Spleen (tissue), 13 donors: Measurements from ENCODE around the gene NUP43. TPM values are rescaled to one million over a fixed set of nuclear protein-coding genes. Genes with fewer than 3 reads are reported as not detected.
A peak's percentile ranks its signal among the peaks of the same experiment; 100 is the strongest.

Experiments
- DNase-seq: peaks from one replicate; pipeline ENCODE4 v3.0.0-alpha.2; 2020
- H3K27ac ChIP-seq, 8 donors: fragments of 200-600 bp; sonication (generic) in 7 of 8; 1 replicate in 4 of 8; 2 replicates in 4 of 8; pipeline versions ENCODE4 v1.5.0 to v1.8.0; 2016 to 2021; ENCODE audit warnings: inconsistent platforms in 4 of 8, mild to moderate bottlenecking in 4 of 8, moderate library complexity in 1 of 8
- H3K27me3 ChIP-seq, 7 donors: fragments of 200-600 bp; sonication (generic) in 6 of 7; replicated peaks in 1 of 7; 1 replicate in 4 of 7; 2 replicates in 3 of 7; pipeline versions ENCODE4 v1.5.0 to v1.8.0; 2016 to 2021; ENCODE audit warnings: inconsistent platforms in 3 of 7, mild to moderate bottlenecking in 1 of 7
- H3K36me3 ChIP-seq, 6 donors: fragments of 200-600 bp; sonication (generic) in 5 of 6; 1 replicate in 4 of 6; 2 replicates in 2 of 6; pipeline versions ENCODE4 v1.5.0 to v1.8.0; 2016 to 2021; ENCODE audit warnings: inconsistent platforms in 2 of 6
- H3K4me1 ChIP-seq, 6 donors: fragments of 200-600 bp; sonication (generic) in 5 of 6; 1 replicate in 3 of 6; 2 replicates in 3 of 6; pipeline versions ENCODE4 v1.5.0 to v1.8.0; 2016 to 2021; ENCODE audit warnings: inconsistent platforms in 3 of 6
- H3K4me3 ChIP-seq, 8 donors: fragments of 200-600 bp; sonication (generic) in 7 of 8; 1 replicate in 4 of 8; 2 replicates in 4 of 8; pipeline versions ENCODE4 v1.5.0 to v1.8.0; 2016 to 2021; ENCODE audit warnings: inconsistent platforms in 4 of 8, mild to moderate bottlenecking in 4 of 8, moderate library complexity in 2 of 8
- H3K9me3 ChIP-seq, 8 donors: fragments of 200-600 bp; sonication (generic) in 7 of 8; 1 replicate in 4 of 8; 2 replicates in 4 of 8; pipeline versions ENCODE4 v1.5.0 to v1.8.0; 2016 to 2021; ENCODE audit warnings: inconsistent platforms in 4 of 8
- POLR2A ChIP-seq, 3 donors: fragments of 450-650 bp; IDR thresholded peaks; one replicate each; pipeline ENCODE4 v1.5.1; 2017; ENCODE audit warnings: antibody characterized with exemption in 3 of 3, mild to moderate bottlenecking in 1 of 3
- POLR2AphosphoS5 ChIP-seq, 3 donors: sonication (generic); formaldehyde crosslinking; IDR thresholded peaks; one replicate each; pipeline ENCODE4 v1.5.1; 2017; ENCODE audit warnings: antibody characterized with exemption in 3 of 3
- WGBS, 5 donors: extraction: QIAGEN DNeasy Blood & Tissue Kit in 3 of 5; methylation state at CpG; one replicate each; pipeline versions ENCODE4 v1.1.5 to v1.1.7; 2013 to 2018; 5-methylcytosine and 5-hydroxymethylcytosine counted together
- intact Hi-C: fragments of 100-400 bp; cut with DNase I; formaldehyde crosslinking; loops from one replicate; pipeline ENCODE4 v1.15.0; 2023; ENCODE audit warnings: low total_unique reads
- long read RNA-seq, 2 donors: transcript quantifications; one replicate each; lab custom pipeline, GENCODE V29; 2026
- polyA plus RNA-seq, 3 donors: library from polyadenylated mRNA; stranded (reverse); fragments of 200-250 nt; gene quantifications; one replicate each; pipeline ENCODE4 v1.2.1, GENCODE V29; 2013
- total RNA-seq, 7 donors: library from RNA; depleted of rRNA in 3 of 7; stranded (reverse); fragments of >200 nt in 3 of 7; fragmentation: NEBNext Ultra II Directional in 4 of 7; extraction: Animal tissue kit (Norgen Biotek cat#: 25700) in 4 of 7; gene quantifications; one replicate each; pipeline versions ENCODE4 v1.1.0 to v1.2.1, GENCODE V29; 2016 to 2021
- TF ChIP-seq, protein P1 (sequence below), 11 experiments: fragments of 200-600 bp in 7 of 11; fragments of 450-650 bp in 4 of 11; sonication (generic) in 4 of 11; IDR thresholded peaks in 8 of 11; conservative IDR thresholded peaks in 3 of 11; 1 replicate in 7 of 11; 2 replicates in 4 of 11; pipeline versions ENCODE4 v1.4.0 to v1.8.0; 2016 to 2021; ENCODE audit warnings: antibody characterized with exemption in 11 of 11, inconsistent platforms in 4 of 11, mild to moderate bottlenecking in 1 of 11
- donor health status: healthy with polysubstance abuse.
- donor health status: DM: no; HTN: no; CAD: no; lungs with moderate emphysema.
- donor health status: DM: no; HTN: no; CAD: no.
- donor health status: Bipolar disorder and iron deficiency.
- donor health status: healthy.
- donor health status: DM: no; HTN: no; CAD: no.
- donor health status: DM: yes; HTN: yes; CAD: no.

The NUP43 gene
- total RNA-seq (10 to 100 TPM; 31.0 to 49.1 (median 41.6) TPM), polyA plus RNA-seq (10 to 100 TPM in 2 of 3 donors, 1 to 10 TPM in 1; 8.6 to 13.3 (median 10.5) TPM)
- long read RNA-seq, donor 1, partial matches to known transcripts: 5 of 8 reads
- long read RNA-seq, donor 1, other reads (novel, unspliced or antisense): 0 of 8 reads
- long read RNA-seq, donor 2: 0 reads

GRCh38 chr6:149746147-149746946 lies at the start of gene NUP43:
Gene NUP43 (minus strand): TSS chr6:149746529. CDS start chr6:149746495, 34 bp downstream.
- Histone ChIP-seq H3K4me3 (peak within 1 kb of the TSS; percentile 70 to 95 (median 82)), H3K4me1 (peaks cover 25 to 64% (median 44%) of the 10 kb centered on the region in 6 donors), H3K27ac (peak within 1 kb of the TSS; percentile 55 to 86 (median 82)), H3K27me3 (no peaks in the 10 kb centered on the region), H3K9me3 (no peaks in the 10 kb centered on the region), H3K36me3 (peaks cover 3 to 33% (median 21%) of the 10 kb centered on the region in 6 donors)
- intact Hi-C loops: no loop called here
- peak; percentile 96 for DNase-seq
- WGBS, 5 donors: 5 to 7% (median 5%) methylated on average over 30 to 41 of the region's 41 CpGs
- TF ChIP-seq, protein P1, sequence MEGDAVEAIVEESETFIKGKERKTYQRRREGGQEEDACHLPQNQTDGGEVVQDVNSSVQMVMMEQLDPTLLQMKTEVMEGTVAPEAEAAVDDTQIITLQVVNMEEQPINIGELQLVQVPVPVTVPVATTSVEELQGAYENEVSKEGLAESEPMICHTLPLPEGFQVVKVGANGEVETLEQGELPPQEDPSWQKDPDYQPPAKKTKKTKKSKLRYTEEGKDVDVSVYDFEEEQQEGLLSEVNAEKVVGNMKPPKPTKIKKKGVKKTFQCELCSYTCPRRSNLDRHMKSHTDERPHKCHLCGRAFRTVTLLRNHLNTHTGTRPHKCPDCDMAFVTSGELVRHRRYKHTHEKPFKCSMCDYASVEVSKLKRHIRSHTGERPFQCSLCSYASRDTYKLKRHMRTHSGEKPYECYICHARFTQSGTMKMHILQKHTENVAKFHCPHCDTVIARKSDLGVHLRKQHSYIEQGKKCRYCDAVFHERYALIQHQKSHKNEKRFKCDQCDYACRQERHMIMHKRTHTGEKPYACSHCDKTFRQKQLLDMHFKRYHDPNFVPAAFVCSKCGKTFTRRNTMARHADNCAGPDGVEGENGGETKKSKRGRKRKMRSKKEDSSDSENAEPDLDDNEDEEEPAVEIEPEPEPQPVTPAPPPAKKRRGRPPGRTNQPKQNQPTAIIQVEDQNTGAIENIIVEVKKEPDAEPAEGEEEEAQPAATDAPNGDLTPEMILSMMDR (IDR thresholded peaks at IDR 0.05 in 8 of 11, conservative IDR thresholded peaks at IDR 0.05 in 3 of 11): peak; percentile 75 to 96 (median 90)
- TF ChIP-seq POLR2A (IDR thresholded peaks at IDR 0.05) (peak in 2 of 3 donors; percentile 11 to 28), POLR2AphosphoS5 (IDR thresholded peaks at IDR 0.05) (peak; percentile 73 to 90 (median 90))

GRCh38 chr6:149783551-149783950 lies 37.2 kb upstream of the NUP43 start:
- Histone ChIP-seq H3K36me3 (peaks cover 0 to 75% (median 11%) of the 10 kb centered on the region in 6 donors), H3K4me3 (no peak overlapping the region), H3K27me3 (no peaks in the 10 kb centered on the region), H3K27ac (no peak overlapping the region), H3K9me3 (no peaks in the 10 kb centered on the region), H3K4me1 (no peaks in the 10 kb centered on the region)
- no peak for DNase-seq
- intact Hi-C loops: no loop called here
- no peak for TF ChIP-seq POLR2AphosphoS5 (IDR thresholded peaks at IDR 0.05)
- 91 to 99% (median 96%) methylated on average over 3 of the region's 3 CpGs for WGBS, 5 donors

- no peaks in the 10 kb centered on the region for H3K9me3 ChIP-seq
- H3K27ac ChIP-seq: no peak overlapping the region
- H3K4me1 ChIP-seq: no peaks in the 10 kb centered on the region
- no peak for DNase-seq
- intact Hi-C loops: no loop called here
- H3K27me3 ChIP-seq: no peaks in the 10 kb centered on the region
- WGBS, 5 donors: 82 to 100% (median 90%) methylated on average over 2 of the region's 2 CpGs
- no peak overlapping the region for H3K4me3 ChIP-seq
- no peak for TF ChIP-seq POLR2A (IDR thresholded peaks at IDR 0.05)
- peaks cover 0 to 80% (median 16%) of the 10 kb centered on the region in 6 donors for H3K36me3 ChIP-seq
Measured at GRCh38 chr6:149782337-149782736, 36.0 kb upstream of the NUP43 start.

GRCh38 chr6:149781715-149782114 lies 35.4 kb upstream of the NUP43 start:
- DNase-seq: no peak
- no peaks in the 10 kb centered on the region for H3K4me1 ChIP-seq
- H3K27ac ChIP-seq: no peak overlapping the region
- no peaks in the 10 kb centered on the region for H3K9me3 ChIP-seq
- H3K27me3 ChIP-seq: no peaks in the 10 kb centered on the region
- intact Hi-C loops: no loop called here
- peaks cover 0 to 80% (median 21%) of the 10 kb centered on the region in 6 donors for H3K36me3 ChIP-seq
- no peak overlapping the region for H3K4me3 ChIP-seq
- TF ChIP-seq, protein P1 (IDR thresholded peaks at IDR 0.05 in 8 of 11, conservative IDR thresholded peaks at IDR 0.05 in 3 of 11): no peak
- TF ChIP-seq POLR2A (IDR thresholded peaks at IDR 0.05): no peak
- TF ChIP-seq POLR2AphosphoS5 (IDR thresholded peaks at IDR 0.05): no peak

- no peaks in the 10 kb centered on the region for H3K4me1 ChIP-seq
- H3K9me3 ChIP-seq: no peaks in the 10 kb centered on the region
- H3K36me3 ChIP-seq: peaks cover 0 to 100% (median 31%) of the 10 kb centered on the region in 6 donors
- no peak for DNase-seq
- intact Hi-C loops: no loop called here
- 46 to 91% (median 69%) methylated on average over 2 of the region's 2 CpGs for WGBS, 5 donors
- TF ChIP-seq POLR2A (IDR thresholded peaks at IDR 0.05) (no peak), POLR2AphosphoS5 (IDR thresholded peaks at IDR 0.05) (no peak)
- TF ChIP-seq, protein P1 (IDR thresholded peaks at IDR 0.05 in 8 of 11, conservative IDR thresholded peaks at IDR 0.05 in 3 of 11): no peak
- no peaks in the 10 kb centered on the region for H3K27me3 ChIP-seq
- H3K4me3 ChIP-seq: no peak overlapping the region
- H3K27ac ChIP-seq: no peak overlapping the region
Measured at GRCh38 chr6:149779644-149779963, 33.3 kb upstream of the NUP43 start.
